ENCODE measurements around the gene PIN4. TPM values are rescaled to one million over a fixed set of nuclear protein-coding genes. Genes with fewer than 3 reads are reported as not detected.

PIN4 gene
- total and polyA plus RNA-seq, 2 experiments from 2014 or later: 3.5 to 80.6 TPM

DNA sequence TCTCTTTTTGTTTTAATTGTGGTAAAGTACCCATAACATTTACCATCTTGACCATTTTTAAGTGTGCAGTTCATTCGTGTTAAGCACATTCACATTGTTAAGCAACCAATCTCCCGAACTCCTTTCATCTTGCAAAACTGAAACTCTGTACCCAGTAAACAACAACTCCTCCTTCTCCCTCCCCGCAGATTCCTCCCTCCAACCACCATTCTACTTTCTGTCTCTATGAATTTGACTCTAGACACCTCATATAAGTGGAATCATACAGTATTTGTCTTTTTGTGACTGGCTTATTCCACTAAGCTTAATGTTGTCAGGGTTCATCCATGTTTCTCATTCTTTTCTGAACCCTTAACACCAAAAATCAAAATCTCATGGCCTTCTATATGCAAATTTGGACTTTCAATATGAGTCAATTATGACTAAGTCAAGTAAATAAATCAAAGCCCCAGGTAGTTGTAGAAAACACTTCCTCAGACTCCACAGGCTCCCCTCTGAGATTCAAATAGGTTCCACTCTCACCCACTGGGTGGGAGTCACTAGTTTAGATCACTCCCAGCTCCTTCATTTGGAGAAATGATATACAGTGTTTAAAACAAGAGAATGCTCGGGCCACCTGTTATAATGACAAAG, 40.1 kb upstream of the PIN4 start (continued):
- TF ChIP-seq ZNF462 (CRISPR knock-in tag; IDR thresholded peaks at IDR 0.05): no peak
- no peak for TF ChIP-seq EZH2 (IDR thresholded peaks at IDR 0.05; ENCODE audit: low read depth, unreplicated experiment)
- TF ChIP-seq CREB1 (CRISPR knock-in tag; IDR thresholded peaks at IDR 0.05; ENCODE audit: low read depth): no peak
- TF ChIP-seq, protein P1, sequence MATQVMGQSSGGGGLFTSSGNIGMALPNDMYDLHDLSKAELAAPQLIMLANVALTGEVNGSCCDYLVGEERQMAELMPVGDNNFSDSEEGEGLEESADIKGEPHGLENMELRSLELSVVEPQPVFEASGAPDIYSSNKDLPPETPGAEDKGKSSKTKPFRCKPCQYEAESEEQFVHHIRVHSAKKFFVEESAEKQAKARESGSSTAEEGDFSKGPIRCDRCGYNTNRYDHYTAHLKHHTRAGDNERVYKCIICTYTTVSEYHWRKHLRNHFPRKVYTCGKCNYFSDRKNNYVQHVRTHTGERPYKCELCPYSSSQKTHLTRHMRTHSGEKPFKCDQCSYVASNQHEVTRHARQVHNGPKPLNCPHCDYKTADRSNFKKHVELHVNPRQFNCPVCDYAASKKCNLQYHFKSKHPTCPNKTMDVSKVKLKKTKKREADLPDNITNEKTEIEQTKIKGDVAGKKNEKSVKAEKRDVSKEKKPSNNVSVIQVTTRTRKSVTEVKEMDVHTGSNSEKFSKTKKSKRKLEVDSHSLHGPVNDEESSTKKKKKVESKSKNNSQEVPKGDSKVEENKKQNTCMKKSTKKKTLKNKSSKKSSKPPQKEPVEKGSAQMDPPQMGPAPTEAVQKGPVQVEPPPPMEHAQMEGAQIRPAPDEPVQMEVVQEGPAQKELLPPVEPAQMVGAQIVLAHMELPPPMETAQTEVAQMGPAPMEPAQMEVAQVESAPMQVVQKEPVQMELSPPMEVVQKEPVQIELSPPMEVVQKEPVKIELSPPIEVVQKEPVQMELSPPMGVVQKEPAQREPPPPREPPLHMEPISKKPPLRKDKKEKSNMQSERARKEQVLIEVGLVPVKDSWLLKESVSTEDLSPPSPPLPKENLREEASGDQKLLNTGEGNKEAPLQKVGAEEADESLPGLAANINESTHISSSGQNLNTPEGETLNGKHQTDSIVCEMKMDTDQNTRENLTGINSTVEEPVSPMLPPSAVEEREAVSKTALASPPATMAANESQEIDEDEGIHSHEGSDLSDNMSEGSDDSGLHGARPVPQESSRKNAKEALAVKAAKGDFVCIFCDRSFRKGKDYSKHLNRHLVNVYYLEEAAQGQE (IDR thresholded peaks at IDR 0.05; ENCODE audit: unreplicated experiment): no peak
- TF ChIP-seq, protein P2, sequence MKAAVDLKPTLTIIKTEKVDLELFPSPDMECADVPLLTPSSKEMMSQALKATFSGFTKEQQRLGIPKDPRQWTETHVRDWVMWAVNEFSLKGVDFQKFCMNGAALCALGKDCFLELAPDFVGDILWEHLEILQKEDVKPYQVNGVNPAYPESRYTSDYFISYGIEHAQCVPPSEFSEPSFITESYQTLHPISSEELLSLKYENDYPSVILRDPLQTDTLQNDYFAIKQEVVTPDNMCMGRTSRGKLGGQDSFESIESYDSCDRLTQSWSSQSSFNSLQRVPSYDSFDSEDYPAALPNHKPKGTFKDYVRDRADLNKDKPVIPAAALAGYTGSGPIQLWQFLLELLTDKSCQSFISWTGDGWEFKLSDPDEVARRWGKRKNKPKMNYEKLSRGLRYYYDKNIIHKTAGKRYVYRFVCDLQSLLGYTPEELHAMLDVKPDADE (IDR thresholded peaks at IDR 0.05): no peak

All from GM23338 (cell line).